Fibroblast of lung (primary cell): Measurements from ENCODE around the gene TFRC. TPM values are rescaled to one million over a fixed set of nuclear protein-coding genes. Genes with fewer than 3 reads are reported as not detected.

Experiments used
- DNase-seq, 2 donors: peaks; one replicate each; pipeline versions ENCODE4 v3.0.0 to v3.0.0-alpha.2; 2010; ENCODE audit warnings: low read depth in 2 of 2
- H2AFZ ChIP-seq: 2 replicates; pipeline ENCODE4 v1.5.1; 2012; ENCODE audit warnings: low read length, control low read depth, inconsistent platforms
- H3K27ac ChIP-seq: 2 replicates; pipeline ENCODE4 v1.5.1; 2011; ENCODE audit warnings: low read length, control low read depth; ENCODE audit not compliant: insufficient read depth
- H3K27me3 ChIP-seq: 2 replicates; pipeline ENCODE4 v1.5.1; 2011; ENCODE audit warnings: mild to moderate bottlenecking, low read length; ENCODE audit not compliant: control insufficient read depth, insufficient read depth
- H3K36me3 ChIP-seq: 2 replicates; pipeline ENCODE4 v1.5.1; 2011; ENCODE audit warnings: low read length; ENCODE audit not compliant: control insufficient read depth, insufficient read depth
- H3K4me1 ChIP-seq: 2 replicates; pipeline ENCODE4 v1.5.1; 2011; ENCODE audit warnings: low read length; ENCODE audit not compliant: control insufficient read depth, insufficient read depth; ENCODE audit errors: extremely low read depth
- H3K4me2 ChIP-seq: 2 replicates; pipeline ENCODE4 v1.5.1; 2011; ENCODE audit warnings: low read length, control low read depth; ENCODE audit not compliant: insufficient read depth; ENCODE audit errors: extremely low read depth
- H3K4me3 ChIP-seq, 4 experiments: fragments of 200-600 bp in 1 of 4; sonication (generic) in 1 of 4; replicated peaks in 1 of 4; 2 replicates each; pipeline ENCODE4 v1.5.1; 2011 to 2016; ENCODE audit warnings: low read length in 4 of 4, low read depth in 3 of 4, mild to moderate bottlenecking in 3 of 4, control low read depth in 2 of 4, inconsistent platforms in 1 of 4, mixed read lengths in 1 of 4; ENCODE audit not compliant: insufficient read depth in 1 of 4; ENCODE audit errors: control extremely low read depth in 1 of 4
- H3K79me2 ChIP-seq: 2 replicates; pipeline ENCODE4 v1.5.1; 2012; ENCODE audit warnings: mild to moderate bottlenecking, low read length, inconsistent platforms; ENCODE audit not compliant: control insufficient read depth, insufficient read depth
- H3K9ac ChIP-seq: 2 replicates; pipeline ENCODE4 v1.5.1; 2011; ENCODE audit warnings: mild to moderate bottlenecking, low read length, control low read depth; ENCODE audit not compliant: insufficient read depth
- H3K9me3 ChIP-seq: 2 replicates; pipeline ENCODE4 v1.5.1; 2012; ENCODE audit warnings: low read depth, low read length; ENCODE audit not compliant: control insufficient read depth, insufficient read depth
- H4K20me1 ChIP-seq: 2 replicates; pipeline ENCODE4 v1.5.1; 2011; ENCODE audit warnings: low read length; ENCODE audit not compliant: control insufficient read depth, insufficient read depth; ENCODE audit errors: extremely low read depth
- EZH2 ChIP-seq: IDR thresholded peaks from 2 replicates; pipeline ENCODE4 v1.5.1; 2012; ENCODE audit warnings: low read length, control low read depth, mild to moderate bottlenecking; ENCODE audit errors: missing control alignments
- polyA plus RNA-seq, 2 donors: library from polyadenylated mRNA; depleted of rRNA in 1 of 2; stranded (reverse) in 1 of 2; unstranded in 1 of 2; fragments of >200 nt; gene quantifications; 2 replicates each; pipeline ENCODE4 v1.2.1, GENCODE V29; 2011 to 2012; ENCODE audit warnings: missing spikeins in 1 of 2
- total RNA-seq: library from RNA; depleted of rRNA; stranded (reverse); fragments of >200 nt; gene quantifications from 2 replicates; pipeline ENCODE4 v1.2.1, GENCODE V29; 2014
- TF ChIP-seq, protein P1 (sequence below), 2 donors: IDR thresholded peaks in 1 of 2; conservative IDR thresholded peaks in 1 of 2; 1 replicate in 1 of 2; 2 replicates in 1 of 2; pipeline ENCODE4 v1.5.1; 2011 to 2012; ENCODE audit warnings: low read length in 2 of 2, control low read depth in 1 of 2, inconsistent platforms in 1 of 2, low read depth in 1 of 2, mild to moderate bottlenecking in 1 of 2

The TFRC gene
- total and polyA plus RNA-seq, 2 donors (not counting 1 experiment from before 2014, with no cell fraction given): 118 to 169 TPM

- Histone ChIP-seq H3K36me3 (no peaks in the 10 kb centered on the region), H3K27ac (no peak overlapping the region), H3K4me3 (no peak overlapping the region), H3K79me2 (no peaks in the 10 kb centered on the region), H2AFZ (no peak overlapping the region), H3K4me1 (no peaks in the 10 kb centered on the region), H3K27me3 (no peaks in the 10 kb centered on the region), H3K9me3 (no peaks in the 10 kb centered on the region), H4K20me1 (no peaks in the 10 kb centered on the region), H3K4me2 (no peak overlapping the region), H3K9ac (no peak overlapping the region)
- DNase-seq: no peak
- no peak for TF ChIP-seq EZH2
- TF ChIP-seq, protein P1, sequence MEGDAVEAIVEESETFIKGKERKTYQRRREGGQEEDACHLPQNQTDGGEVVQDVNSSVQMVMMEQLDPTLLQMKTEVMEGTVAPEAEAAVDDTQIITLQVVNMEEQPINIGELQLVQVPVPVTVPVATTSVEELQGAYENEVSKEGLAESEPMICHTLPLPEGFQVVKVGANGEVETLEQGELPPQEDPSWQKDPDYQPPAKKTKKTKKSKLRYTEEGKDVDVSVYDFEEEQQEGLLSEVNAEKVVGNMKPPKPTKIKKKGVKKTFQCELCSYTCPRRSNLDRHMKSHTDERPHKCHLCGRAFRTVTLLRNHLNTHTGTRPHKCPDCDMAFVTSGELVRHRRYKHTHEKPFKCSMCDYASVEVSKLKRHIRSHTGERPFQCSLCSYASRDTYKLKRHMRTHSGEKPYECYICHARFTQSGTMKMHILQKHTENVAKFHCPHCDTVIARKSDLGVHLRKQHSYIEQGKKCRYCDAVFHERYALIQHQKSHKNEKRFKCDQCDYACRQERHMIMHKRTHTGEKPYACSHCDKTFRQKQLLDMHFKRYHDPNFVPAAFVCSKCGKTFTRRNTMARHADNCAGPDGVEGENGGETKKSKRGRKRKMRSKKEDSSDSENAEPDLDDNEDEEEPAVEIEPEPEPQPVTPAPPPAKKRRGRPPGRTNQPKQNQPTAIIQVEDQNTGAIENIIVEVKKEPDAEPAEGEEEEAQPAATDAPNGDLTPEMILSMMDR (conservative IDR thresholded peaks at IDR 0.05 in 1 of 2, IDR thresholded peaks at IDR 0.05 in 1 of 2; ENCODE audit: low read depth in 1 of 2, low read length in 2 of 2): no peak
These were observed 37.4 kb downstream of the TFRC start for GRCh38 chr3:196044513-196044912.

- Histone ChIP-seq H3K9ac (no peak overlapping the region), H3K36me3 (no peaks in the 10 kb centered on the region), H3K4me2 (no peak overlapping the region), H3K27me3 (no peaks in the 10 kb centered on the region), H3K9me3 (no peaks in the 10 kb centered on the region), H3K79me2 (no peaks in the 10 kb centered on the region), H3K27ac (no peak overlapping the region), H3K4me3 (no peak overlapping the region), H4K20me1 (no peaks in the 10 kb centered on the region), H3K4me1 (no peaks in the 10 kb centered on the region), H2AFZ (no peak overlapping the region)
- peak in 1 of 2 donors; percentile 17 for DNase-seq
- TF ChIP-seq, protein P1 (conservative IDR thresholded peaks at IDR 0.05 in 1 of 2, IDR thresholded peaks at IDR 0.05 in 1 of 2; ENCODE audit: low read depth in 1 of 2, low read length in 2 of 2): no peak
- no peak for TF ChIP-seq EZH2
These were observed 39.2 kb downstream of the TFRC start for GRCh38 chr3:196042673-196043072.

DNA sequence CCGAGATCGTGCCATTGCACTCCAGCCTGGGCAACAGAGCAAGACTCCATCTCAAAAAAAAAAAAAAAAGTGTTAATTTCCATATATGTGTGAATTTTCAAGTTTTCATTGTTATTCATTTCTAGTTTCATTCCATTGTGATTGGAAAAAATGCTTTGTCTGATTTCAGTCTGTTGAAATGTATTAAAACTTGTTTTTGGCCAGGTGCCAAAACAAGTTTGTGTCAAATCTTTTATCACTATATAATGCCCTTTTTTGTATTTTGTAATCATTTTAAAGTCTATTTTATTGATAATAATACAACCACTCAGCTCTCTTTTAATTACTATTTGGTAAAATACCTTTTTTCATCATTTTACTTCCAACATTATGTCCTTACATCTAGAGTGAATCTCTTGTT, 42.5 kb downstream of the TFRC start:
- H4K20me1 ChIP-seq: no peaks in the 10 kb centered on the region
- H3K27me3 ChIP-seq: no peaks in the 10 kb centered on the region
- H2AFZ ChIP-seq: no peak overlapping the region
- no peak overlapping the region for H3K4me3 ChIP-seq
- H3K4me1 ChIP-seq: no peaks in the 10 kb centered on the region
- no peaks in the 10 kb centered on the region for H3K79me2 ChIP-seq
- no peaks in the 10 kb centered on the region for H3K9me3 ChIP-seq
- no peaks in the 10 kb centered on the region for H3K36me3 ChIP-seq
- H3K4me2 ChIP-seq: no peak overlapping the region
- H3K27ac ChIP-seq: no peak overlapping the region
- DNase-seq: no peak
- H3K9ac ChIP-seq: no peak overlapping the region
- TF ChIP-seq, protein P1 (conservative IDR thresholded peaks at IDR 0.05 in 1 of 2, IDR thresholded peaks at IDR 0.05 in 1 of 2; ENCODE audit: low read depth in 1 of 2, low read length in 2 of 2): no peak
- TF ChIP-seq EZH2: no peak
